ENCODE data around the gene ACTMAP. TPM values are rescaled to one million over a fixed set of nuclear protein-coding genes. Genes with fewer than 3 reads are reported as not detected.

ACTMAP gene
- total and polyA plus RNA-seq, 2 of the 8 experiments (the other 6 are each of a cell fraction or from before 2014, with no cell fraction given): 24.1 to 26.5 TPM

DNA sequence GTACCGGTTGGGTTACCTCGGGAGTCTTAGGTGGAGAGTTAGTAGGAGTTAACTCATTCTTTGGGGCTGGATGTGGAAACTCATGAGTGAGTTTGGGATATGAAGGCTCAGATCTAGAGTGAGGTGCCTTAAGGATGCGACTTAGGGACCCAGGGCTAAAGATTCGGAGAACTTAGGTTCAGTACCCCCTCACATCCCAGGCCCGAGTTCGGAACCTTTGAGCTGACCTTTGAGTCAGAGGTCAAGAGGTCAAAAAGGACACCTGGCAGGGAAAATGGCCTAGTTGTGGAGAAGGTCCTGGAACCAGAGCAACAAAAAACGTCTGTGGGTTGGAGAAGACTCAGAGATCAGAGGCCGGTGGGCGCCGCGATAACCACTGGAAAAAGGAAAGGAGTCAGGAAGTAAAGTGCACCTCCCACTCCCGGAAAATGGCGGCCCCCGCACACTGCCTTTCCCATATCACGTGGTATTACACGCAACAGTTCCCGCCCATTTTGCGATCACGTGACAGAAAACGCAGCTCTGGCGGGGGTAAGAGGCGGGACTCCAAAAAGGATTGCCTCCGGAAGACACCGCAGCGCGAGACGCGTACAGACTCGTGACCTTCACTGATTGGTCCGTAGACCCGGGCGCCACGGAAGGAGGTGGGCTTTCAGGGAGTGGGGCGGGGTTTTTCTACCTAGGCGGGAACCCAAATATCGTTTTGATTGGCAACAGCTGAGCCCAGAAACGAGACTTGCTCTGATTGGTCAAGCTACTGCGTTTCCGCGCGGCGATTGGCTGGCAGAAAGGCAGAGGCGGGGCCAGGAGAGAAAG, at the start of gene ACTMAP (continued):
- TF ChIP-seq, protein P1, sequence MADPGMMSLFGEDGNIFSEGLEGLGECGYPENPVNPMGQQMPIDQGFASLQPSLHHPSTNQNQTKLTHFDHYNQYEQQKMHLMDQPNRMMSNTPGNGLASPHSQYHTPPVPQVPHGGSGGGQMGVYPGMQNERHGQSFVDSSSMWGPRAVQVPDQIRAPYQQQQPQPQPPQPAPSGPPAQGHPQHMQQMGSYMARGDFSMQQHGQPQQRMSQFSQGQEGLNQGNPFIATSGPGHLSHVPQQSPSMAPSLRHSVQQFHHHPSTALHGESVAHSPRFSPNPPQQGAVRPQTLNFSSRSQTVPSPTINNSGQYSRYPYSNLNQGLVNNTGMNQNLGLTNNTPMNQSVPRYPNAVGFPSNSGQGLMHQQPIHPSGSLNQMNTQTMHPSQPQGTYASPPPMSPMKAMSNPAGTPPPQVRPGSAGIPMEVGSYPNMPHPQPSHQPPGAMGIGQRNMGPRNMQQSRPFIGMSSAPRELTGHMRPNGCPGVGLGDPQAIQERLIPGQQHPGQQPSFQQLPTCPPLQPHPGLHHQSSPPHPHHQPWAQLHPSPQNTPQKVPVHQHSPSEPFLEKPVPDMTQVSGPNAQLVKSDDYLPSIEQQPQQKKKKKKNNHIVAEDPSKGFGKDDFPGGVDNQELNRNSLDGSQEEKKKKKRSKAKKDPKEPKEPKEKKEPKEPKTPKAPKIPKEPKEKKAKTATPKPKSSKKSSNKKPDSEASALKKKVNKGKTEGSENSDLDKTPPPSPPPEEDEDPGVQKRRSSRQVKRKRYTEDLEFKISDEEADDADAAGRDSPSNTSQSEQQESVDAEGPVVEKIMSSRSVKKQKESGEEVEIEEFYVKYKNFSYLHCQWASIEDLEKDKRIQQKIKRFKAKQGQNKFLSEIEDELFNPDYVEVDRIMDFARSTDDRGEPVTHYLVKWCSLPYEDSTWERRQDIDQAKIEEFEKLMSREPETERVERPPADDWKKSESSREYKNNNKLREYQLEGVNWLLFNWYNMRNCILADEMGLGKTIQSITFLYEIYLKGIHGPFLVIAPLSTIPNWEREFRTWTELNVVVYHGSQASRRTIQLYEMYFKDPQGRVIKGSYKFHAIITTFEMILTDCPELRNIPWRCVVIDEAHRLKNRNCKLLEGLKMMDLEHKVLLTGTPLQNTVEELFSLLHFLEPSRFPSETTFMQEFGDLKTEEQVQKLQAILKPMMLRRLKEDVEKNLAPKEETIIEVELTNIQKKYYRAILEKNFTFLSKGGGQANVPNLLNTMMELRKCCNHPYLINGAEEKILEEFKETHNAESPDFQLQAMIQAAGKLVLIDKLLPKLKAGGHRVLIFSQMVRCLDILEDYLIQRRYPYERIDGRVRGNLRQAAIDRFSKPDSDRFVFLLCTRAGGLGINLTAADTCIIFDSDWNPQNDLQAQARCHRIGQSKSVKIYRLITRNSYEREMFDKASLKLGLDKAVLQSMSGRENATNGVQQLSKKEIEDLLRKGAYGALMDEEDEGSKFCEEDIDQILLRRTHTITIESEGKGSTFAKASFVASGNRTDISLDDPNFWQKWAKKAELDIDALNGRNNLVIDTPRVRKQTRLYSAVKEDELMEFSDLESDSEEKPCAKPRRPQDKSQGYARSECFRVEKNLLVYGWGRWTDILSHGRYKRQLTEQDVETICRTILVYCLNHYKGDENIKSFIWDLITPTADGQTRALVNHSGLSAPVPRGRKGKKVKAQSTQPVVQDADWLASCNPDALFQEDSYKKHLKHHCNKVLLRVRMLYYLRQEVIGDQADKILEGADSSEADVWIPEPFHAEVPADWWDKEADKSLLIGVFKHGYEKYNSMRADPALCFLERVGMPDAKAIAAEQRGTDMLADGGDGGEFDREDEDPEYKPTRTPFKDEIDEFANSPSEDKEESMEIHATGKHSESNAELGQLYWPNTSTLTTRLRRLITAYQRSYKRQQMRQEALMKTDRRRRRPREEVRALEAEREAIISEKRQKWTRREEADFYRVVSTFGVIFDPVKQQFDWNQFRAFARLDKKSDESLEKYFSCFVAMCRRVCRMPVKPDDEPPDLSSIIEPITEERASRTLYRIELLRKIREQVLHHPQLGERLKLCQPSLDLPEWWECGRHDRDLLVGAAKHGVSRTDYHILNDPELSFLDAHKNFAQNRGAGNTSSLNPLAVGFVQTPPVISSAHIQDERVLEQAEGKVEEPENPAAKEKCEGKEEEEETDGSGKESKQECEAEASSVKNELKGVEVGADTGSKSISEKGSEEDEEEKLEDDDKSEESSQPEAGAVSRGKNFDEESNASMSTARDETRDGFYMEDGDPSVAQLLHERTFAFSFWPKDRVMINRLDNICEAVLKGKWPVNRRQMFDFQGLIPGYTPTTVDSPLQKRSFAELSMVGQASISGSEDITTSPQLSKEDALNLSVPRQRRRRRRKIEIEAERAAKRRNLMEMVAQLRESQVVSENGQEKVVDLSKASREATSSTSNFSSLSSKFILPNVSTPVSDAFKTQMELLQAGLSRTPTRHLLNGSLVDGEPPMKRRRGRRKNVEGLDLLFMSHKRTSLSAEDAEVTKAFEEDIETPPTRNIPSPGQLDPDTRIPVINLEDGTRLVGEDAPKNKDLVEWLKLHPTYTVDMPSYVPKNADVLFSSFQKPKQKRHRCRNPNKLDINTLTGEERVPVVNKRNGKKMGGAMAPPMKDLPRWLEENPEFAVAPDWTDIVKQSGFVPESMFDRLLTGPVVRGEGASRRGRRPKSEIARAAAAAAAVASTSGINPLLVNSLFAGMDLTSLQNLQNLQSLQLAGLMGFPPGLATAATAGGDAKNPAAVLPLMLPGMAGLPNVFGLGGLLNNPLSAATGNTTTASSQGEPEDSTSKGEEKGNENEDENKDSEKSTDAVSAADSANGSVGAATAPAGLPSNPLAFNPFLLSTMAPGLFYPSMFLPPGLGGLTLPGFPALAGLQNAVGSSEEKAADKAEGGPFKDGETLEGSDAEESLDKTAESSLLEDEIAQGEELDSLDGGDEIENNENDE (IDR thresholded peaks at IDR 0.05; ENCODE audit: insufficient replicate concordance, low read length): no peak
- no peak for TF ChIP-seq MAFK (IDR thresholded peaks at IDR 0.05; ENCODE audit: low read depth, low read length)
- TF ChIP-seq KDM5A (IDR thresholded peaks at IDR 0.05; ENCODE audit: low read length): no peak
- no peak for TF ChIP-seq GABPA (IDR thresholded peaks at IDR 0.05; ENCODE audit: borderline replicate concordance, insufficient read depth, low read length)
- TF ChIP-seq BRCA1 (IDR thresholded peaks at IDR 0.05; ENCODE audit: low read depth, low read length): no peak
- peak; percentile 15; the same call in 1 of the 2 replicates for TF ChIP-seq JUND (IDR thresholded peaks at IDR 0.05; ENCODE audit: low read length)
- no peak for TF ChIP-seq SIX5 (IDR thresholded peaks at IDR 0.05; ENCODE audit: low read depth, low read length)
- no peak for TF ChIP-seq CBX5 (IDR thresholded peaks at IDR 0.05; ENCODE audit: low read depth, low read length)
- 0 out of 3 replicates have a peak, but pooled peaks of 1 of the 2 experiments have one; percentile 60 for TF ChIP-seq EP300 (IDR thresholded peaks at IDR 0.05; ENCODE audit: borderline replicate concordance in 1 of 2, low read depth in 2 of 2, low read length in 2 of 2)
- TF ChIP-seq ASH2L (IDR thresholded peaks at IDR 0.05; ENCODE audit: low read length): no peak

Measured in H1 (cell line).